GM21723 (cell line): ENCODE measurements around the gene ALOX5AP.

Experiments
- ATAC-seq: cut with Tn5 transposase; IDR thresholded peaks from one replicate; pipeline ENCODE4 v1.9.1; 2021; ENCODE audit warnings: mild to moderate bottlenecking, moderate library complexity; ENCODE audit not compliant: unreplicated experiment

The ALOX5AP gene

DNA sequence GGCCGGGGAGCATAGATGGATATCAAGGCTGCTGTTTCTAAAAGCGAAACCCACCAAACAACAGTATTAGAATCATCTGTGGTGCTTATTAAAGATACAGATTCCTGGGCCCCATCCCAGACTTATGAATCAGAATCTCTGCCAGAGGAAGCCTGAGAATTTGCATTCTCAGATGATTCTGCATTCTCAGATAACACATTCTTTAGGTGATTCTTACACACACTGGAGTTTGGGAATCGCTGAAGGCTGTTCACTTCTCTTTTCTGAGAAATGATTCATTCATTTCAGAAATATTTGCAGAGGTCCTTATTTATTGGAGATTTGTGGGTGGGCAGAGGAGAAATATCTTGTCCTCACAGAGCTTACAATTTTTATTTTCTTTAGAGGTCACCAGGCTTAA, 24.4 kb downstream of the ALOX5AP start:
- ATAC-seq: no peak

GRCh38 chr13:30762643-30763042, 27.3 kb downstream of the ALOX5AP start:
- no peak for ATAC-seq

- ATAC-seq: no peak
Measured at GRCh38 chr13:30763786-30764413, 28.6 kb downstream of the ALOX5AP start.

- no peak for ATAC-seq
Measured at GRCh38 chr13:30766231-30766630, 30.9 kb downstream of the ALOX5AP start.

DNA sequence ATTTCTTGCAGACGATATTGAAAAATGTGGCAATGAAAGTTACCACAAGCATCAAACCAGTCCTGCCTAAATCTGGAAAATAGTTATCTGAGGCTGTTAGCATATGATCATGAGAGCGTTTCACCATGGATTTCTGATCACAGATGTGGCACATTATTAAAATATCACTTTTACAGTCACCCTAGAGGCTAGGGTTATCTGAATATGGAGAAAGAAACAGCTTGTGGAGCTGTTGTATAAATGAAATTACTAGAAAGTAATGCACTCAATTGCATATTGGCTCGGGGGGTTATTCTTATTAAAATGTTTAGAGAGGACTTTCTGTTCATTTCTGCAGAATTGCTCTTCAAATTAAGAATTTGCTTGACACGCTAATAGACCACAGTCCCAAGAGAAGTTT, 35.6 kb downstream of the ALOX5AP start:
- ATAC-seq: no peak

- ATAC-seq: no peak
Measured at GRCh38 chr13:30773561-30773960, 38.2 kb downstream of the ALOX5AP start.

DNA sequence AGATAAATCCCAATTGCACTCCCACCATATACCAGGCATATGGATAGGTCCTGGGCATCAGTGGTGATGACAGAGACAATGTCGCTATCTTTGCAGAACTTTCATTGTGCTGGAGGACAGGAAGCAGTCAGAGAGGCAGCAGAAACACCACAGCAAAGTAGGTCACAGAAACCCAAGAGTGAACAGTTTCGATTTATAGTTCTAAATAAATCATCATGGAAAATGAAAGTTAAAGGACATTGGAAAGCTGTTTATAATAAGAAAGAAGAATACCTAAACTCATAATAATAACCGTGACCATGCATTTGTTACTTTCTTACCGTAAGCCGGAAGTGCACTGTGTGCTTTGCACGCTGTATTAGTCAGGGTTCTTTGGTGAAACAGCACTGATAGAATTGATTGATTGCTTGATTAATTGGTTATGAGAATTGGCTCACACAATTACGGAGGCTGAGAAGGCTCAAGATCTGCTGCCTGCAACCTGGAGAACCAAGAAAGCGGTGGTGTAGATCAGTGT, 38.9 kb downstream of the ALOX5AP start:
- ATAC-seq: no peak

DNA sequence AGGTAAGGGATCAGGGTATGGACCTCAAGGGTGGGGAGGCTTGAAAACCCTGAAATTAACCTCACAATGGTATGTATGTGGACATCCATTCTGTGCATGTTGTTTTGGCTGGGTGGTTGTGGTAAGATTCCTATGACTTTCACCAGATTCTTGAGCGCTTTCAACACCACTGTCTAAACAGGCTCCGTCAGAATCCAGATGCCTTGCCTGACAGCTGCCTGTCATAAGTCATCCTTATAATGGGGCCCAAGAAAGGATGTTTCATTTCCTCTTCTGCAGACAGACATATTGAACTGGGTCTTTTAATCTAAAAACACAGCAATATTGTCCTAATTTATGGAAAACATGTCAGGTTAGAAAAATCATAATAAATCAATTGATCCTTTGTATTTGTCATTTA, 41.3 kb downstream of the ALOX5AP start:
- ATAC-seq: no peak

DNA sequence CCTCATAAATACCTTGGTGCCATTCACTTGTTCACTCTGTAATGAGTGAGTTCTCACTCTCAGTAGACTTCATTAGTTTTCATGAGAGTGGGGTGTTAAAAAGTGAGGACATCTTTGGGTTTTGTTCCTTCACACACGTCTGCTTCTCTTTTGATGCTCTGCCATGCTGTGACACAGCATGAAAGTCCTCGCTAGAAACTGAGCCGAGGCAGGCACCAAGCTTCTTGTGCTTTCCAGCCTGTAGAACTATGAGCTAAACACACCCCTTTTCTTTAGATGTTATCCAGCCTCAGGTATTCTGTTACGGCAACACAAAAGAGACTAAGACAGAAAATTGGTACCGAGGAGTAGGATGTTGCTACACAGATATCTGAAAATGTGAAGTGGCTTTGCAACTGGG, 43.7 kb downstream of the ALOX5AP start:
- ATAC-seq: no peak

GRCh38 chr13:30779608-30780007, 44.3 kb downstream of the ALOX5AP start:
- no peak for ATAC-seq

DNA sequence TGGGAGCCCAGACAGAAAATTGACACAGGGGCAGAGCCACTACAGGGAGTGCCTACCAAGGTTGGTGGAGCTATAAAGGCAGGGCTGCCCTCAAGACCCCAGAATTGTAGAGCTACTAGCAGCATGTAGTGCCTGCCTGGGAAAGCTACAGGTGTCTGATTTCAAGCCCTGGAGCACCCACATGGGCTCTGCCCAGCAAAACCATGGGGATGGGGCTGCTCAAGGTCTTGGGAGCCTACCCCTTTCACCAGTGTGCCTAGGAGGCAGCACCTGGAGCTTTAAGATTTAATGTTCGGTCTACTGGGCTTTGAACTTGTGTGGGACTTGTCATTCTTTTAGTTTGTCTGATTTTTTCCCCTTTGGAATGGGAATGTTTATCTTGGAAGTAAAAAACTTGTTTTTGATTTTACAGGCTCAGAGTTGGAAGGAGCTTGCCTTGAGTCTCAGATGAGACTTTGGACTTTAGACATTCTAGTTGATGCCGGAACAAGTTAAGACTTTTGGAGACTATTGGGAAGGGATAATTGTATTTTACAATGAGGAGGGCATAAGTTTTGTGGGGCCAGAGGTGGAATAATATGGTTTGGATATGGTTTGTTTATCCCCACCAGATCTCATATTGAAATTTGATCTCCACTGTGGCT, 45.1 kb downstream of the ALOX5AP start:
- no peak for ATAC-seq

- ATAC-seq: no peak
Measured at GRCh38 chr13:30785191-30785850, 50.0 kb downstream of the ALOX5AP start.

DNA sequence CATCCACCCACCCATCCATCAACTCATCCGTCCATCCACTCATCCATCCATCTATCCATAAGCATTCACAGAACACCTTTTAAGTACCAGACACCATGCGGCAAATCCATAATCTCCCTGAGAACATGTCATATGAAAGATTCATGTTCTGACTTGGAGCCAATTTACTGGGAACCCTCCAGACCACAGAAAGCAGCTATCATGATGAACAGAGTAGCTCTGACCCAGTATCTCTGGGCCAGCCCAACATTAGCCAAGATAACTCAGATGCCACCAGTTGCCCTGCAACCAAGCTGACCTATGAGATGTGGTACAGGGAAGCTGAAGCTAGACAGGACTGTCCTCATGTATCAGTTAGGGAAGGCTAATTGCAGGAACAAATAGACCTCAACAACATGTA, 51.3 kb downstream of the ALOX5AP start:
- ATAC-seq: no peak

GRCh38 chr13:30787738-30788525, 52.6 kb downstream of the ALOX5AP start:
- no peak for ATAC-seq

- no peak for ATAC-seq
Measured at GRCh38 chr13:30789166-30789862, 54.0 kb downstream of the ALOX5AP start.

DNA sequence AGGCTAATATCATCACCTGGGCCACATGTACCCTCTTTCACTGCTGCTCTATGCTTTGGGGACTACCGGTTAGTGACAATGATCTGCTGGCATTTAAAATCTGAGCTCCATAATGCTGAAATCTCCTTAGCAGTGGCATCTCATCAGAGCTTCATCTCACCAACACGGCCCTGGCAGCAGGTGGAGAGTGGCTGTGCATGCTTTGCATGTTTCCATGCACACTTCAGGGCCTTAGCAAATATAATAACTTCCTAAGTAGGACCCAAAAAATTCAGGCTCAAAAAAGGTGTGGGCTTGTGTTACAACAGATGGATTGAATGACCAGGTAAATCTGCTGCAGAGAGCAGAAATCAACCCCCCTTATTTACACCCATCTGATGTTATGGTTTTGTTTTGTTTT, 55.2 kb downstream of the ALOX5AP start:
- ATAC-seq: no peak

- no peak for ATAC-seq
Measured at GRCh38 chr13:30791354-30792001, 56.1 kb downstream of the ALOX5AP start.

DNA sequence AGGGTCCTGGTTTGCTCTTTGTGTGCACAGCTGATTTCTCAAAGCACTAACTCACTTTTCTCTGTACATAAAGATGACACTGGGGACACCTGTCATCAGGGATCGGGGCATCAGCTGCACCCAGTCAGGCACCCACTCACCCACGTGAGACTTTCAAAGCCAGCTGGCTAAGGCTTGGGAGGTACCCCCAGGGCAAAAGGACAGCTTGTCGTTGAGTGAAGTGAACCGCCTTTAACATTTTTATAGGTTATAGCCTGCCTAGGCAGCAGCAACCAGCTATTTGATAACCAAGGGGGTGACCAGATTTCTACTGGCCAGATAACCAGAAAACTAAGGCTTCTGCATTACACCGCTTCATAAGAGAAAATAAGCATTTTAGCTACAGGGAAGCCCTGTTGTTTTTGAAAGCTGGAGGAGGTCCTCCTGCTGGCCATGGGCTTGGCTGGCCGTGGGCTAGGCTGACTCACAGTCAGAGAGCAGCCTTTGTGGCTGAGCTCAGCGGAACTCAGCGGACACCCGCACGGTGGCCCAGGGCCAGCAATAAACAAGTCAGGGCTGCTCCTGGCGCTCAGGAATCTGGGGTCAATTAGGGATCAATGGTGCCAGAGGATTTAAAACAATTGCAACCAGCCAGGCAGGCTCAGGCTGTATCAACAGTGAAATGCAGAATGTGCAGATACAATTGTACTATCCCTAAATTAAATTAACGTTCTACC, 57.1 kb downstream of the ALOX5AP start:
- ATAC-seq: no peak

DNA sequence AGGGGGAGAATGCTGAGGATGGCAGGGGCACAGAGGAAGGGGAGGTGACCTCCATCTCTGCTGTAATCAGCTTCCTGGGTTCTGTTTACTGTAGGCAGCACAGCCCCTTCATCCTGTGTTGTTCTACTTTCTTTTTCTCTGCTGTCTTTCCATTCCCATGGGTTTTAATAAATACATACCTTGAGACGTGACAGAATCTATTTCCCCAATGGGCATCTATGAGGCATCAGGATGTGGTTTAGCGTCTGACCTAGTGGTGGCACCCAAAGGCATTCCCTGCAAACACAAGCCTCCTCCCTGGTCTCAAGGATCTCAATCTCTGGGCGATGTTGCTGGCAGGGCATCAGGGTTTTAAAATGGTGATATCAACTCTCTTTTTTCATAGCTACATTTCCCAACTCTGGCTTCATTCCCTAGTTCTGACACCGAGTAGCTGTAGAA, 60.8 kb downstream of the ALOX5AP start:
- ATAC-seq: no peak
